GM19193 (cell line): ENCODE results near the gene NTM.

Source experiments
- POLR2A ChIP-seq: IDR thresholded peaks from 4 replicates; pipeline ENCODE4 v1.6.1; 2011; ENCODE audit not compliant: insufficient read depth, insufficient read length; ENCODE audit errors: extremely low read depth

Gene NTM

GRCh38 chr11:131446590-131447275 lies 76.3 kb downstream of the NTM start:
- TF ChIP-seq POLR2A, result no peak

- TF ChIP-seq POLR2A, result no peak
Measured at GRCh38 chr11:131447277-131447815, 76.9 kb downstream of the NTM start.

- no peak for TF ChIP-seq POLR2A
Measured at GRCh38 chr11:131447898-131448297, 77.5 kb downstream of the NTM start.

- TF ChIP-seq POLR2A, result no peak
Measured at GRCh38 chr11:131449036-131450019, 78.9 kb downstream of the NTM start.

- TF ChIP-seq POLR2A, result no peak
Measured at GRCh38 chr11:131454490-131454889, 84.1 kb downstream of the NTM start.

GRCh38 chr11:131454989-131455388 lies 84.6 kb downstream of the NTM start:
- TF ChIP-seq POLR2A, result no peak

GRCh38 chr11:131455843-131456704 lies 85.7 kb downstream of the NTM start:
- TF ChIP-seq POLR2A, result no peak

- TF ChIP-seq POLR2A, result no peak
Measured at GRCh38 chr11:131457163-131457562, 86.7 kb downstream of the NTM start.

GRCh38 chr11:131458421-131458820 lies 88.0 kb downstream of the NTM start:
- TF ChIP-seq POLR2A, result no peak

GRCh38 chr11:131460931-131461330 lies 90.5 kb downstream of the NTM start:
- TF ChIP-seq POLR2A, result no peak

- TF ChIP-seq POLR2A, result no peak
Measured at GRCh38 chr11:131462622-131463021, 92.2 kb downstream of the NTM start.

- no peak for TF ChIP-seq POLR2A
Measured at GRCh38 chr11:131463162-131463561, 92.7 kb downstream of the NTM start.

GRCh38 chr11:131463649-131464425 lies 93.4 kb downstream of the NTM start:
- TF ChIP-seq POLR2A, result no peak

GRCh38 chr11:131464461-131464860 lies 94.0 kb downstream of the NTM start:
- TF ChIP-seq POLR2A, result no peak
